HepG2 (cell line): ENCODE measurements around the gene MBD3. TPM values are rescaled to one million over a fixed set of nuclear protein-coding genes. Genes with fewer than 3 reads are reported as not detected.

Source experiments
- ARNT2 ChIP-seq: sonication (generic); formaldehyde crosslinking; IDR thresholded peaks from 2 replicates; pipeline ENCODE4 v1.8.0; 2022; ENCODE audit warnings: mild to moderate bottlenecking, low read depth, missing genetic modification reagents, moderate library complexity
- EP300 ChIP-seq, 3 experiments: sonication (generic) in 1 of 3; formaldehyde crosslinking in 1 of 3; IDR thresholded peaks; 2 replicates each; pipeline versions ENCODE4 v1.5.1 to v1.6.1; 2011 to 2020; ENCODE audit warnings: low read depth in 2 of 3, low read length in 2 of 3, borderline replicate concordance in 1 of 3, improper control_type of control experiment in 1 of 3, mild to moderate bottlenecking in 1 of 3, missing genetic modification reagents in 1 of 3, moderate library complexity in 1 of 3
- MAZ ChIP-seq, 2 experiments: sonication (generic) in 1 of 2; formaldehyde crosslinking in 1 of 2; IDR thresholded peaks; 2 replicates each; pipeline versions ENCODE4 v1.5.0 to v1.6.1; 2012 to 2020; ENCODE audit warnings: low read depth in 2 of 2, mild to moderate bottlenecking in 2 of 2, borderline replicate concordance in 1 of 2, improper control_type of control experiment in 1 of 2, low read length in 1 of 2, missing genetic modification reagents in 1 of 2, moderate library complexity in 1 of 2
- RBM39 ChIP-seq: fragments of 200-400 bp; formaldehyde crosslinking; IDR thresholded peaks from one replicate; pipeline ENCODE4 v1.6.1; 2018; ENCODE audit warnings: antibody characterized with exemption, mild to moderate bottlenecking, low read depth, low read length; ENCODE audit not compliant: poor library complexity, severe bottlenecking
- YY1 ChIP-seq: IDR thresholded peaks from 2 replicates; pipeline ENCODE4 v1.6.1; 2011; ENCODE audit warnings: low read length, low read depth, moderate library complexity, mild to moderate bottlenecking; ENCODE audit not compliant: insufficient read depth, insufficient replicate concordance
- ZBTB20 ChIP-seq: sonication (generic); formaldehyde crosslinking; IDR thresholded peaks from 2 replicates; pipeline ENCODE4 v1.8.1; 2023; ENCODE audit warnings: missing genetic modification reagents, low read depth, mild to moderate bottlenecking, borderline replicate concordance
- ZFP36L1 ChIP-seq: sonication (generic); formaldehyde crosslinking; IDR thresholded peaks from 2 replicates; pipeline ENCODE4 v1.8.0; 2022; ENCODE audit warnings: mild to moderate bottlenecking, missing genetic modification reagents, moderate library complexity
- ZNF569 ChIP-seq: sonication (generic); formaldehyde crosslinking; IDR thresholded peaks from 2 replicates; pipeline ENCODE4 v1.5.0; 2020; ENCODE audit warnings: mild to moderate bottlenecking, missing genetic modification reagents, moderate library complexity, borderline replicate concordance
- ZNF598 ChIP-seq: sonication (generic); formaldehyde crosslinking; IDR thresholded peaks from 2 replicates; pipeline ENCODE4 v1.5.1; 2020; ENCODE audit warnings: mild to moderate bottlenecking, missing genetic modification reagents, borderline replicate concordance
- ZNF609 ChIP-seq: sonication (generic); formaldehyde crosslinking; IDR thresholded peaks from 2 replicates; pipeline ENCODE4 v1.4.0; 2020; ENCODE audit warnings: mild to moderate bottlenecking, missing genetic modification reagents, borderline replicate concordance
- polyA plus RNA-seq, 8 experiments: library from polyadenylated mRNA; depleted of rRNA in 3 of 8; stranded (reverse) in 7 of 8; unstranded in 1 of 8; fragments of >200 nt; fragmentation: Illumina TruSeq in 4 of 8; extraction: Trizol in 4 of 8; gene quantifications; 2 replicates each; pipeline versions ENCODE4 v1.2.1 to v1.2.3, GENCODE V29; 2011 to 2016; ENCODE audit warnings: low read depth in 4 of 8, missing spikeins in 1 of 8, mixed read lengths in 1 of 8; ENCODE audit not compliant: insufficient read depth in 1 of 8
- total RNA-seq, 5 experiments: library from RNA; depleted of rRNA; stranded (reverse); fragments of >200 nt; fragmentation: Illumina TruSeq; extraction: Trizol; gene quantifications; 2 replicates each; pipeline ENCODE4 v1.2.3, GENCODE V29; 2016; ENCODE audit warnings: low read depth in 1 of 5
- TF ChIP-seq, protein P1 (sequence below), 2 experiments: fragments of 450-650 bp in 1 of 2; sonication (generic) in 1 of 2; formaldehyde crosslinking in 1 of 2; IDR thresholded peaks; 2 replicates each; pipeline versions ENCODE4 v1.6.1 to v1.8.0; 2016 to 2022; ENCODE audit warnings: antibody characterized with exemption in 1 of 2, mild to moderate bottlenecking in 1 of 2, missing genetic modification reagents in 1 of 2

MBD3 gene
- total and polyA plus RNA-seq, 2 of the 13 experiments (the other 11 are each of a cell fraction or from before 2014, with no cell fraction given), result 21.2 to 76.9 TPM

GRCh38 chr19:1592755-1593500 lies at the start of gene MBD3 (continued):
- TF ChIP-seq ARNT2 (0 out of 2 replicates have a peak, but pooled peaks have one; percentile 19), ZBTB20 (CRISPR knock-in tag) (0 out of 2 replicates have a peak, but pooled peaks have one; percentile 30), ZNF598 (CRISPR knock-in tag) (peak; percentile 71; the same call in 1 of the 2 replicates), ZNF609 (CRISPR knock-in tag) (peak; percentile 36; the same call in 1 of the 2 replicates), RBM39 (peak; percentile 43), EP300 (IDR thresholded peaks at IDR 0.05; ENCODE audit: low read depth in 2 of 2, low read length in 2 of 2) (peak in 1 of 2 experiments; percentile 69; a peak in 1 of 4 replicates), EP300 (CRISPR knock-in tag; IDR thresholded peaks at IDR 0.05; ENCODE audit: borderline replicate concordance) (no peak), MAZ (IDR thresholded peaks at IDR 0.05; ENCODE audit: borderline replicate concordance, low read depth, low read length) (peak; percentile 48; the same call in 1 of the 2 replicates), MAZ (CRISPR knock-in tag; IDR thresholded peaks at IDR 0.05; ENCODE audit: low read depth) (peak; percentile 26), ZFP36L1 (0 out of 2 replicates have a peak, but pooled peaks have one; percentile 28), ZNF569 (CRISPR knock-in tag) (no peak), YY1 (peak; percentile 68)
- TF ChIP-seq, protein P1, sequence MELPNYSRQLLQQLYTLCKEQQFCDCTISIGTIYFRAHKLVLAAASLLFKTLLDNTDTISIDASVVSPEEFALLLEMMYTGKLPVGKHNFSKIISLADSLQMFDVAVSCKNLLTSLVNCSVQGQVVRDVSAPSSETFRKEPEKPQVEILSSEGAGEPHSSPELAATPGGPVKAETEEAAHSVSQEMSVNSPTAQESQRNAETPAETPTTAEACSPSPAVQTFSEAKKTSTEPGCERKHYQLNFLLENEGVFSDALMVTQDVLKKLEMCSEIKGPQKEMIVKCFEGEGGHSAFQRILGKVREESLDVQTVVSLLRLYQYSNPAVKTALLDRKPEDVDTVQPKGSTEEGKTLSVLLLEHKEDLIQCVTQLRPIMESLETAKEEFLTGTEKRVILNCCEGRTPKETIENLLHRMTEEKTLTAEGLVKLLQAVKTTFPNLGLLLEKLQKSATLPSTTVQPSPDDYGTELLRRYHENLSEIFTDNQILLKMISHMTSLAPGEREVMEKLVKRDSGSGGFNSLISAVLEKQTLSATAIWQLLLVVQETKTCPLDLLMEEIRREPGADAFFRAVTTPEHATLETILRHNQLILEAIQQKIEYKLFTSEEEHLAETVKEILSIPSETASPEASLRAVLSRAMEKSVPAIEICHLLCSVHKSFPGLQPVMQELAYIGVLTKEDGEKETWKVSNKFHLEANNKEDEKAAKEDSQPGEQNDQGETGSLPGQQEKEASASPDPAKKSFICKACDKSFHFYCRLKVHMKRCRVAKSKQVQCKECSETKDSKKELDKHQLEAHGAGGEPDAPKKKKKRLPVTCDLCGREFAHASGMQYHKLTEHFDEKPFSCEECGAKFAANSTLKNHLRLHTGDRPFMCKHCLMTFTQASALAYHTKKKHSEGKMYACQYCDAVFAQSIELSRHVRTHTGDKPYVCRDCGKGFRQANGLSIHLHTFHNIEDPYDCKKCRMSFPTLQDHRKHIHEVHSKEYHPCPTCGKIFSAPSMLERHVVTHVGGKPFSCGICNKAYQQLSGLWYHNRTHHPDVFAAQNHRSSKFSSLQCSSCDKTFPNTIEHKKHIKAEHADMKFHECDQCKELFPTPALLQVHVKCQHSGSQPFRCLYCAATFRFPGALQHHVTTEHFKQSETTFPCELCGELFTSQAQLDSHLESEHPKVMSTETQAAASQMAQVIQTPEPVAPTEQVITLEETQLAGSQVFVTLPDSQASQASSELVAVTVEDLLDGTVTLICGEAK (IDR thresholded peaks at IDR 0.05), result no peak
- TF ChIP-seq, protein P1 (CRISPR knock-in tag; IDR thresholded peaks at IDR 0.05), result no peak
